Esophagus muscularis mucosa (tissue), 4 donors: ENCODE measurements around the gene PSENEN. TPM values are rescaled to one million over a fixed set of nuclear protein-coding genes. Genes with fewer than 3 reads are reported as not detected.
A peak's percentile ranks its signal among the peaks of the same experiment; 100 is the strongest.

Experiments used
- DNase-seq: peaks from one replicate; pipeline ENCODE4 v3.0.0-alpha.2; 2017; ENCODE audit errors: extremely low spot score
- H3K27ac ChIP-seq, 4 donors: fragments of 200-600 bp; sonication (generic); replicated peaks in 1 of 4; 1 replicate in 3 of 4; 2 replicates in 1 of 4; pipeline ENCODE4 v1.5.1; 2016 to 2019; ENCODE audit warnings: mild to moderate bottlenecking in 1 of 4
- H3K27me3 ChIP-seq, 4 donors: fragments of 200-600 bp; sonication (generic); one replicate each; pipeline versions ENCODE4 v1.5.1 to v1.6.0; 2016 to 2019
- H3K36me3 ChIP-seq, 4 donors: fragments of 200-600 bp; sonication (generic); one replicate each; pipeline ENCODE4 v1.5.1; 2016 to 2019
- H3K4me1 ChIP-seq, 4 donors: fragments of 200-600 bp; sonication (generic); one replicate each; pipeline ENCODE4 v1.5.1; 2016 to 2019
- H3K4me3 ChIP-seq, 4 donors: fragments of 200-600 bp; sonication (generic); 1 replicate in 2 of 4; 2 replicates in 2 of 4; pipeline ENCODE4 v1.5.1; 2016 to 2019; ENCODE audit warnings: mild to moderate bottlenecking in 4 of 4, moderate library complexity in 1 of 4
- H3K9me3 ChIP-seq, 4 donors: fragments of 200-600 bp; sonication (generic); 1 replicate in 3 of 4; 2 replicates in 1 of 4; pipeline ENCODE4 v1.5.1; 2016 to 2019
- EP300 ChIP-seq: sonication (generic); formaldehyde crosslinking; IDR thresholded peaks from one replicate; pipeline ENCODE4 v1.6.1; 2017; ENCODE audit warnings: antibody characterized with exemption
- POLR2A ChIP-seq: fragments of 450-650 bp; IDR thresholded peaks from one replicate; pipeline ENCODE4 v1.6.1; 2017; ENCODE audit warnings: antibody characterized with exemption, moderate library complexity, mild to moderate bottlenecking, low read depth
- POLR2AphosphoS5 ChIP-seq, 2 donors: sonication (generic); formaldehyde crosslinking; IDR thresholded peaks; one replicate each; pipeline ENCODE4 v1.6.1; 2017; ENCODE audit warnings: antibody characterized with exemption in 2 of 2
- WGBS: methylation state at CpG from one replicate; pipeline ENCODE4 v1.1.5; 2018; 5-methylcytosine and 5-hydroxymethylcytosine counted together
- intact Hi-C: fragments of 100-400 bp; cut with DNase I; formaldehyde crosslinking; loops from one replicate; pipeline ENCODE4 v1.15.1; 2023
- total RNA-seq, 4 donors: library from RNA; depleted of rRNA; stranded (reverse); fragments of >200 nt; gene quantifications; one replicate each; pipeline versions ENCODE4 v1.1.0 to v1.2.1, GENCODE V29; 2016
- TF ChIP-seq, protein P1 (sequence below), 3 experiments: fragments of 200-600 bp in 2 of 3; fragments of 450-650 bp in 1 of 3; sonication (generic) in 2 of 3; IDR thresholded peaks; one replicate each; pipeline ENCODE4 v1.5.1; 2017 to 2019; ENCODE audit warnings: antibody characterized with exemption in 3 of 3, mild to moderate bottlenecking in 2 of 3, moderate library complexity in 1 of 3

The PSENEN gene
- total RNA-seq, 4 donors from 2014 or later, result 27.4 to 48.7 (median 33.8) TPM

DNA sequence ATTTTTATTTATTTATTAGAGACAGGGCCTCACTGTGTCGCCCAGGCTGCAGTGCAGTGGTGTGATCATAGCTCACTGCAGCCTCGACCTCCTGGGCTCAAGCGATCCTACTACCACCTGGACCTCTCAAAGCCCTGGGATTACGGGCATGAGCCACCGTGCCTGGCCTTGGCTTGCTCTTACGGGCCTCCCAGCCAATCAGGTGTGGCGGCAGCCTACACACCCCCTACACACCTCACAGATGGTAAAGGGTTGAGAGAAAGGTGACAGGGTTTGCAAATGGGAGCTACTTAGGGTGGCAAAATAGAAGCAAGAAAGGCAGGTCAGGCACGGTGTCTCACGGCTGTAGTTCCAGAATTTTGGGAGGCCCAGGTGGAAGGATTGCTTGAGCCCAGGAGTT is 42.1 kb upstream of the PSENEN start:
- H3K4me3 ChIP-seq, result peak overlapping the region in 2 of 4 donors; percentile 62 to 66
- WGBS, result 52% methylated on average over 9 of the region's 9 CpGs
- H3K36me3 ChIP-seq, result no peaks in the 10 kb centered on the region
- H3K27me3 ChIP-seq, result peaks cover 0 to 14% (median 0%) of the 10 kb centered on the region in 4 donors
- DNase-seq, result no peak
- H3K4me1 ChIP-seq, result peaks cover 11 to 16% (median 15%) of the 10 kb centered on the region in 4 donors
- H3K27ac ChIP-seq, result no peak overlapping the region
- no peaks in the 10 kb centered on the region for H3K9me3 ChIP-seq
- intact Hi-C loops, result loop anchor here (2.0 kb wide), 1 partner anchor 13 kb away; no protein-coding TSS in a partner anchor
- TF ChIP-seq POLR2A, result no peak
- no peak for TF ChIP-seq EP300
- TF ChIP-seq, protein P1, sequence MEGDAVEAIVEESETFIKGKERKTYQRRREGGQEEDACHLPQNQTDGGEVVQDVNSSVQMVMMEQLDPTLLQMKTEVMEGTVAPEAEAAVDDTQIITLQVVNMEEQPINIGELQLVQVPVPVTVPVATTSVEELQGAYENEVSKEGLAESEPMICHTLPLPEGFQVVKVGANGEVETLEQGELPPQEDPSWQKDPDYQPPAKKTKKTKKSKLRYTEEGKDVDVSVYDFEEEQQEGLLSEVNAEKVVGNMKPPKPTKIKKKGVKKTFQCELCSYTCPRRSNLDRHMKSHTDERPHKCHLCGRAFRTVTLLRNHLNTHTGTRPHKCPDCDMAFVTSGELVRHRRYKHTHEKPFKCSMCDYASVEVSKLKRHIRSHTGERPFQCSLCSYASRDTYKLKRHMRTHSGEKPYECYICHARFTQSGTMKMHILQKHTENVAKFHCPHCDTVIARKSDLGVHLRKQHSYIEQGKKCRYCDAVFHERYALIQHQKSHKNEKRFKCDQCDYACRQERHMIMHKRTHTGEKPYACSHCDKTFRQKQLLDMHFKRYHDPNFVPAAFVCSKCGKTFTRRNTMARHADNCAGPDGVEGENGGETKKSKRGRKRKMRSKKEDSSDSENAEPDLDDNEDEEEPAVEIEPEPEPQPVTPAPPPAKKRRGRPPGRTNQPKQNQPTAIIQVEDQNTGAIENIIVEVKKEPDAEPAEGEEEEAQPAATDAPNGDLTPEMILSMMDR (IDR thresholded peaks at IDR 0.05), result no peak
- no peak for TF ChIP-seq POLR2AphosphoS5 (IDR thresholded peaks at IDR 0.05)

DNA sequence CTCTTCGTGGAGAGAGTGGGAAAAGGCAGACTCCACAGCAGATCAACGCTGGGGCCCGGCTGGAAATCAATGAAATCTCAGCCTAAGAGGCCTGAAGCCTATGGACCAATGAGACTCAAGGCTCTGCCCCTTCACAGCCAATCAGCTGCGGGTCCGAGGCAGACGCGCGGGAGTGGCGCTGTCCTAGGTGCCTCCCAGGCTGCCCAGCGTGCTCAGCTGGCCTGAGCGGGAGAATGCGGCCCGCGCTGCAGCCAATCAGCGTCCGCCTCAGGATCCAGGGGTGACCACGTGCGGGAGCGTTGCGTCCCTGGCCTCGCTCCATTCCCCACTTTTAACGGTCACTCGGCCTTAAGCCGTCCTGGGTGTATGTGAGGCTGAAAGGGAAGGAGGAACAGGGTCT is 41.2 kb upstream of the PSENEN start, which contains the start of gene ZBTB32:
TSS of gene ZBTB32 (plus strand) at position 341 of the 400 bp plus-strand sequence. CDS start 10,069 bp downstream, outside the sequence.
- no peak for TF ChIP-seq POLR2A
- TF ChIP-seq, protein P1 (IDR thresholded peaks at IDR 0.05), result no peak
- TF ChIP-seq EP300, result no peak
- no peak for TF ChIP-seq POLR2AphosphoS5 (IDR thresholded peaks at IDR 0.05)
- H3K27me3 ChIP-seq, result peaks cover 0 to 14% (median 0%) of the 10 kb centered on the region in 4 donors
- no peaks in the 10 kb centered on the region for H3K36me3 ChIP-seq
- 26% methylated on average over 18 of the region's 24 CpGs for WGBS
- intact Hi-C loops, result no loop called here
- no peaks in the 10 kb centered on the region for H3K9me3 ChIP-seq
- peaks cover 11 to 16% (median 15%) of the 10 kb centered on the region in 4 donors for H3K4me1 ChIP-seq
- no peak for DNase-seq
- H3K27ac ChIP-seq, result no peak within 1 kb of the TSS
- no peak within 1 kb of the TSS for H3K4me3 ChIP-seq

DNA sequence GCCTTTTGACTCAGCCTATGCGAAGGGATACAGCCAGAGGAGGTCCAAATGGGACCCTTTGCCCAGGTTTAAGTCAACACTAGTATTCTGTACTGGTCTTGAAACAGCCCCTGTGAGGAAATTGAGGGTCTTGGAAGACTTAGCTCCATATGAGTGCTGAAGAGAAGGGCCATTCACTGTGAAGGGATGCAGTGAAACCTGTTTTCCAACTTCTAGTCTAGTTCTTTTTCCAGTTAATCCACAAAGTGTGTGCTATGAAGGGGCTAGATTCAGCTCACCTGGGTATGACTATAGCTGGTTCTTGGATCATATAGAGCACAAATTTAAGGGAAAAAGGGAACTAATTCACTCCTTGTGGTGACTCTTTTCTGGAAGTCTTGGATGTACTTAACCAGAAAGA is 37.1 kb upstream of the PSENEN start:
- intact Hi-C loops, result no loop called here

DNA sequence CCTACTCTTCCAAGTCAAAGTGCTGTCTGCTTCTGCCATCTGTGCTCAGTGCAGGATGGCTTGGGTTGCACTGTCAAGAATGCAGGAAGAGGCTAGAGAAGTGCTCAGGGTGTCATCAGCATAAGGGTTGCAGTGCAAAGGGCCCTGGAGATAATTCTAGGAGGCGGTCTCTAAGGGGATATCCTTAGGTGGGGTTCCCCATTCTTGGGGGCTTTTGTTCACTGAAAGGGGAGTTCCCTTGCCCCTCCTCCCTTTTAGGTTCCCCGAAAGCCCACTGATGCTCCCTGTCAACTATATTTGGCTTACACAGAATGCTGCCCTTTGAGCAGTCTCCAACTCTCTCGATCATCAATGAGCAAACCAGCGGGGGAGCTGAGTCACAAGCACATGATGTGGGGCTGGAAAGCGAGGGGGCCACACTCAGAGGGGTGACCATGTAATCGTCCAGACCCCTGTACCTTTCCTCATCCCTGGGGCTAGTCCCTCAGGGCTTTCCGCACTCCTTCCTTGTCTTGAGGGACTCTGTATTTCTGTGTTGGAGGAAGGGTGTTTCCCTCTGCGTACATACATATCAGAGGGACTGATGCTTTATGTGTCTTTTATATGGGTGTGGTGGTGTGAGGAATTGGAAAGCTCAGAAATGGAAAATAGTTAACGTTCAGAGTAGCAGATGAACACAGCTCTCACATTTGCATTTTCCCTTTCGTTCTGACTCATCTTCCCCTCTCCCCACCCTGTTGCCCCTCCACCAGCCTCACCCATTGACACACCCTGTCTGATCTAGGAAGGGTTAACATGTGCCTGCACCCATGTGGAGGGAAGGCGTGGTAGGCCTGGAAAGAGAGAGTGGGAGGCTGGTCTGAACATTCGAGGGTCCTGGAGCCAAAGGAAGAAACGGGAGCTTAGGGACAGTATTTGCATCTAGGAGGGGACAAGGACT is 34.4 kb upstream of the PSENEN start:
- DNase-seq, result no peak
- no peak overlapping the region for H3K27ac ChIP-seq
- 54% methylated on average over 12 of the region's 13 CpGs for WGBS
- H3K4me3 ChIP-seq, result no peak overlapping the region
- TF ChIP-seq POLR2AphosphoS5 (IDR thresholded peaks at IDR 0.05), result no peak
- TF ChIP-seq, protein P1 (IDR thresholded peaks at IDR 0.05), result no peak
- TF ChIP-seq POLR2A, result no peak
- TF ChIP-seq EP300, result no peak
- intact Hi-C loops, result no loop called here
- H3K36me3 ChIP-seq, result no peaks in the 10 kb centered on the region
- H3K4me1 ChIP-seq, result peaks cover 7 to 10% (median 10%) of the 10 kb centered on the region in 4 donors
- no peaks in the 10 kb centered on the region for H3K27me3 ChIP-seq
- no peaks in the 10 kb centered on the region for H3K9me3 ChIP-seq

More for the DNA sequence above, 37.1 kb upstream of the PSENEN start:
- Histone ChIP-seq H3K27me3 (peaks cover 0 to 10% (median 0%) of the 10 kb centered on the region in 4 donors), H3K36me3 (no peaks in the 10 kb centered on the region), H3K4me3 (no peak overlapping the region), H3K4me1 (peaks cover 0 to under 1% (median 0%) of the 10 kb centered on the region in 4 donors), H3K9me3 (no peaks in the 10 kb centered on the region), H3K27ac (no peak overlapping the region)
- TF ChIP-seq POLR2A (no peak), POLR2AphosphoS5 (IDR thresholded peaks at IDR 0.05) (no peak), EP300 (no peak)
- TF ChIP-seq, protein P1 (IDR thresholded peaks at IDR 0.05), result no peak
- 89% methylated on average over 1 of the region's 1 CpG for whole genome bisulfite sequencing
- no peak for DNase-seq
